Cardiac fibroblast (primary cell): ENCODE data around the gene TLX2.

Experiments used
- DNase-seq, 2 donors: peaks; one replicate each; pipeline versions ENCODE4 v3.0.0 to v3.0.0-alpha.2; 2010; ENCODE audit warnings: low read depth in 2 of 2
- H3K4me3 ChIP-seq, 2 donors: replicated peaks in 1 of 2; 1 replicate in 1 of 2; 2 replicates in 1 of 2; pipeline ENCODE4 v1.5.1; 2011; ENCODE audit warnings: low read depth in 2 of 2, low read length in 2 of 2, mild to moderate bottlenecking in 2 of 2, moderate library complexity in 1 of 2
- CTCF ChIP-seq: IDR thresholded peaks from one replicate; pipeline ENCODE4 v1.5.1; 2011; ENCODE audit warnings: low read depth, mild to moderate bottlenecking, low read length, inconsistent platforms

TLX2 gene

GRCh38 chr2:74507926-74508520 lies 6.2 kb upstream of the TLX2 start:
- H3K4me3 ChIP-seq = peak overlapping the region; percentile 97
- peak; percentile 41 to 46 for DNase-seq
- TF ChIP-seq CTCF = no peak

- H3K4me3 ChIP-seq = no peak overlapping the region
- no peak for TF ChIP-seq CTCF
- no peak for DNase-seq
These were observed 4.0 kb upstream of the TLX2 start for GRCh38 chr2:74510272-74510671.

GRCh38 chr2:74511104-74511989 lies 2.9 kb upstream of the TLX2 start:
- DNase-seq = peak in 1 of 2 donors; percentile 34
- TF ChIP-seq CTCF = no peak
- no peak overlapping the region for H3K4me3 ChIP-seq

- no peak for DNase-seq
- TF ChIP-seq CTCF = no peak
These were observed 1.3 kb upstream of the TLX2 start for GRCh38 chr2:74512744-74513604.

GRCh38 chr2:74513605-74514367 lies 464 bp upstream of the TLX2 start:
- TF ChIP-seq CTCF = no peak
- DNase-seq = no peak
- no peak overlapping the region for H3K4me3 ChIP-seq

More at GRCh38 chr2:74512744-74513604, 1.3 kb upstream of the TLX2 start:
- no peak overlapping the region for H3K4me3 ChIP-seq
